Mucosa of rectum (tissue), 2 donors: ENCODE data around the gene CPNE7.

Experiments
- H3K27ac ChIP-seq, 2 donors: one replicate each; pipeline ENCODE4 v1.7.0; 2013; ENCODE audit warnings: inconsistent platforms in 2 of 2, low read depth in 2 of 2, low read length in 2 of 2
- H3K27me3 ChIP-seq, 2 donors: one replicate each; pipeline ENCODE4 v1.7.0; 2013; ENCODE audit warnings: low read length in 2 of 2; ENCODE audit not compliant: control insufficient read depth in 2 of 2, insufficient read depth in 2 of 2
- H3K36me3 ChIP-seq, 2 donors: one replicate each; pipeline ENCODE4 v1.7.0; 2013; ENCODE audit warnings: low read length in 2 of 2; ENCODE audit not compliant: control insufficient read depth in 2 of 2, insufficient read depth in 2 of 2
- H3K4me1 ChIP-seq, 2 donors: one replicate each; pipeline ENCODE4 v1.7.0; 2013; ENCODE audit warnings: low read length in 2 of 2, mild to moderate bottlenecking in 1 of 2; ENCODE audit not compliant: control insufficient read depth in 2 of 2, insufficient read depth in 2 of 2
- H3K4me3 ChIP-seq, 2 donors: one replicate each; pipeline ENCODE4 v1.7.0; 2013; ENCODE audit warnings: low read length in 2 of 2
- H3K9ac ChIP-seq, 2 donors: one replicate each; pipeline ENCODE4 v1.7.0; 2013; ENCODE audit warnings: low read length in 2 of 2, low read depth in 1 of 2, mild to moderate bottlenecking in 1 of 2
- H3K9me3 ChIP-seq, 2 donors: one replicate each; pipeline ENCODE4 v1.7.0; 2013; ENCODE audit warnings: low read length in 2 of 2; ENCODE audit not compliant: control insufficient read depth in 2 of 2
- donor health status: healthy.
- donor health status: Normal muscosa, but diverticular disease.

CPNE7 gene

GRCh38 chr16:89557690-89558490 lies 17.7 kb upstream of the CPNE7 start:
- Histone ChIP-seq H3K27me3 (no peaks in the 10 kb centered on the region), H3K27ac (no peak overlapping the region), H3K4me3 (no peak overlapping the region), H3K4me1 (peaks cover 22 to 30% of the 10 kb centered on the region in 2 donors), H3K36me3 (peaks cover 43 to 58% of the 10 kb centered on the region in 2 donors), H3K9ac (peak overlapping the region; percentile 6 to 14), H3K9me3 (no peaks in the 10 kb centered on the region)

- peaks cover 38 to 44% of the 10 kb centered on the region in 2 donors for H3K4me1 ChIP-seq
- peak within 1 kb of the TSS; percentile 97 to 99 for H3K27ac ChIP-seq
- H3K4me3 ChIP-seq, result peak within 1 kb of the TSS; percentile 83 to 94
- peak within 1 kb of the TSS; percentile 87 to 98 for H3K9ac ChIP-seq
- H3K27me3 ChIP-seq, result no peaks in the 10 kb centered on the region
- H3K36me3 ChIP-seq, result peaks cover 40 to 55% of the 10 kb centered on the region in 2 donors
- H3K9me3 ChIP-seq, result no peaks in the 10 kb centered on the region
These were observed 15.0 kb upstream of the CPNE7 start, which contains the start of gene RPL13 for GRCh38 chr16:89560378-89561141. RPL13 (plus strand) TSS chr16:89560682; CDS start chr16:89560960, 278 bp downstream.

GRCh38 chr16:89561142-89561883 lies 14.2 kb upstream of the CPNE7 start:
- Histone ChIP-seq H3K9ac (peak overlapping the region; percentile 80 to 87), H3K36me3 (peaks cover 32 to 48% of the 10 kb centered on the region in 2 donors), H3K9me3 (no peaks in the 10 kb centered on the region), H3K4me3 (peak overlapping the region; percentile 83 to 94), H3K4me1 (peaks cover 45 to 50% of the 10 kb centered on the region in 2 donors), H3K27me3 (no peaks in the 10 kb centered on the region), H3K27ac (peak overlapping the region; percentile 97 to 99)

DNA sequence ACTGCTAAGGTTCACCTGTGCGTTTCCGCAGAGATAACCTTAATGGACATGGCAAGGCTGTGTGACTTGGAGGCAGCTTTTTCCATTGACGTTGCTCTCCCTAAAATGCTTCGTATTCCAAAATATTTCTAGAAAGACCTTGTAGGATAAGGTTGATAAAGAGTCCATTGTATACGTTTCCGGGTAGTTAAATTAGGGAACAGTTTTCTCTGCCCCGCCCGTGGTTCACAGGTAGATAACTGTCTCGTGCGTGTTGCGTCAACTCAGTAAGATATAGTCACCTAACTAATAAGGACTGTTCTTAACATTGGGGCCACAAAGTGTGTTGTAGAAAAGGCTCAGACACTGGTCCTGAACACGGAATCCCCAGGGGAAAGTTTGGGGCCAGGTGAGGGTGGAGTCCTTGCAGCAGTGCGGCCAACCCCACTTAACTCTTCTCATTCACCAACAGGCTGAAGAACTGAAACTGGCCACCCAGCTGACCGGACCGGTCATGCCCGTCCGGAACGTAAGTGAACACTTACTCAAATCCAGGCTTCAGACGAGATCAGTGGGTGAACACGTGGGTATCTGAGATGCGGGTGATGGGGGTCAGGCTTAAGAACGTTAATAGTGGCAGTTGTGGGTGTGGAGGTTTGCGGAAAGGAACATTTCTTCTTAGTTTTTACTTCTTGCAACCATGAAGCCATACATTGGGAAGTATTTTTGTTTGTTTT lies 13.5 kb upstream of the CPNE7 start:
- Histone ChIP-seq H3K4me1 (peaks cover 45 to 50% of the 10 kb centered on the region in 2 donors), H3K27ac (peak overlapping the region; percentile 97 to 99), H3K36me3 (peaks cover 29 to 42% of the 10 kb centered on the region in 2 donors), H3K4me3 (peak overlapping the region; percentile 83 to 94), H3K9ac (peak overlapping the region; percentile 80 to 87), H3K9me3 (no peaks in the 10 kb centered on the region), H3K27me3 (no peaks in the 10 kb centered on the region)

DNA sequence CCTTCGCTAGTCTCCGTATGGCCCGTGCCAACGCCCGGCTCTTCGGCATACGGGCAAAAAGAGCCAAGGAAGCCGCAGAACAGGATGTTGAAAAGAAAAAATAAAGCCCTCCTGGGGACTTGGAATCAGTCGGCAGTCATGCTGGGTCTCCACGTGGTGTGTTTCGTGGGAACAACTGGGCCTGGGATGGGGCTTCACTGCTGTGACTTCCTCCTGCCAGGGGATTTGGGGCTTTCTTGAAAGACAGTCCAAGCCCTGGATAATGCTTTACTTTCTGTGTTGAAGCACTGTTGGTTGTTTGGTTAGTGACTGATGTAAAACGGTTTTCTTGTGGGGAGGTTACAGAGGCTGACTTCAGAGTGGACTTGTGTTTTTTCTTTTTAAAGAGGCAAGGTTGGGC lies 12.6 kb upstream of the CPNE7 start:
- H3K27ac ChIP-seq, result no peak overlapping the region
- H3K9me3 ChIP-seq, result no peaks in the 10 kb centered on the region
- peaks cover 43 to 45% of the 10 kb centered on the region in 2 donors for H3K4me1 ChIP-seq
- no peaks in the 10 kb centered on the region for H3K27me3 ChIP-seq
- no peak overlapping the region for H3K4me3 ChIP-seq
- H3K36me3 ChIP-seq, result peaks cover 26 to 38% of the 10 kb centered on the region in 2 donors
- no peak overlapping the region for H3K9ac ChIP-seq

DNA sequence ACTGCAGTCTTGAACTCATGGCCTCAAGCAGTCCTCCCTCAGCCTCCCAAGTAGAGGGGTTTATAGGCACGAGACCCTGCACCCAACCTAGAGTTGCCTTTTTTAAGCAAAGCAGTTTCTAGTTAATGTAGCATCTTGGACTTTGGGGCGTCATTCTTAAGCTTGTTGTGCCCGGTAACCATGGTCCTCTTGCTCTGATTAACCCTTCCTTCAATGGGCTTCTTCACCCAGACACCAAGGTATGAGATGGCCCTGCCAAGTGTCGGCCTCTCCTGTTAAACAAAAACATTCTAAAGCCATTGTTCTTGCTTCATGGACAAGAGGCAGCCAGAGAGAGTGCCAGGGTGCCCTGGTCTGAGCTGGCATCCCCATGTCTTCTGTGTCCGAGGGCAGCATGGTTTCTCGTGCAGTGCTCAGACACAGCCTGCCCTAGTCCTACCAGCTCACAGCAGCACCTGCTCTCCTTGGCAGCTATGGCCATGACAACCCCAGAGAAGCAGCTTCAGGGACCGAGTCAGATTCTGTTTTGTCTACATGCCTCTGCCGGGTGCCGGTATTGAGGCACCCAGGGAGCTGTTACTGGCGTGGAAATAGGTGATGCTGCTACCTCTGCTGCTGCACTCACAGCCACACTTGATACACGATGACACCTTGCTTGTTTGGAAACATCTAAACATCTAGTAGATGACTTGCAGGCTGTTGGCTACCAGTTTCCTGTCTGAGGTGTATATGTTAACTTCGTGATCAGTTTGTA lies 11.7 kb upstream of the CPNE7 start:
- peaks cover 26 to 37% of the 10 kb centered on the region in 2 donors for H3K36me3 ChIP-seq
- H3K27me3 ChIP-seq, result no peaks in the 10 kb centered on the region
- no peaks in the 10 kb centered on the region for H3K9me3 ChIP-seq
- H3K4me1 ChIP-seq, result peaks cover 43% of the 10 kb centered on the region in 2 donors
- H3K27ac ChIP-seq, result no peak overlapping the region
- no peak overlapping the region for H3K4me3 ChIP-seq
- no peak overlapping the region for H3K9ac ChIP-seq

GRCh38 chr16:89564476-89565255 lies 10.9 kb upstream of the CPNE7 start:
- Histone ChIP-seq H3K9me3 (no peaks in the 10 kb centered on the region), H3K4me3 (no peak overlapping the region), H3K36me3 (peaks cover 26 to 37% of the 10 kb centered on the region in 2 donors), H3K4me1 (peaks cover 40 to 41% of the 10 kb centered on the region in 2 donors), H3K9ac (no peak overlapping the region), H3K27ac (no peak overlapping the region), H3K27me3 (peaks cover 2 to 6% of the 10 kb centered on the region in 2 donors)

GRCh38 chr16:89565256-89565505 lies 10.4 kb upstream of the CPNE7 start:
- no peaks in the 10 kb centered on the region for H3K9me3 ChIP-seq
- peak overlapping the region in 1 of 2 donors; percentile 25 for H3K9ac ChIP-seq
- H3K36me3 ChIP-seq, result peaks cover 26 to 37% of the 10 kb centered on the region in 2 donors
- peak overlapping the region in 1 of 2 donors; percentile 32 for H3K27ac ChIP-seq
- peaks cover 5 to 11% of the 10 kb centered on the region in 2 donors for H3K27me3 ChIP-seq
- H3K4me1 ChIP-seq, result peaks cover 38% of the 10 kb centered on the region in 2 donors
- no peak overlapping the region for H3K4me3 ChIP-seq
